Measurements from ENCODE around the gene ZMIZ2.
"Not testable (repeated sequence)": the region's sequence is repeated elsewhere in the genome, so short reads cannot be mapped to it uniquely, and the experiment has no call there.

The ZMIZ2 gene

DNA sequence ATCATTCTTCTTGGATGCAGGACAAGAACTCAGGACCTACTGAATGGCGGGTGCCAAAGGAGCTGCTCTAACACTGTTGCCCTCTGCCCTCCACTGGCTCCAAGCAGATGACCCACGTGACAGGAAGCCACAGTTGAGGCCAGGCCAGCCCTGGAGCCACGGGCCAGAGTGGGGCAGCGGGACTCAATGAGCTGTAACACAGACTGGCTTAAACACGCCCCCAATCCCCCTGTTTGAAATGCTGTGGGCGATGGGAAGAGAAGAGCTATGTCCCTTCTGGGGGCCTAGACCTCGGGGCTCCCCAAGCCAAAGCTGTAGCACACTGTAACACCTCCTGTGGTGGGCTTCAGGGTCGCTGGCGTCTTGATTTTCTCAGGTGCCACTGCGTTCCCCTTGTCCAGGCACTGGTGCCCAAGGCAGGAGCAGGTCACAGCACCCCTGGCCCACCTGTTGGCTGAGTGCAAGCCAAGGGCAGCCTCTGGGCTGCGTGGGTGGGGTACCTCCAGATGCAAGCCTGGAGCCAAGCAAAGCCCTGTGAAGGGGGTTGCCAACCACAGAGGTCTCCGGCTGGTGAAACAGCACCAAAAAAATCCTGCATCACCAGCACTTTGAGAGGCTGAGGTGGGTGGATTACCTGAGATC is 18.6 kb upstream of the ZMIZ2 start:
- no peak for TF ChIP-seq ZFX (IDR thresholded peaks at IDR 0.05; ENCODE audit: borderline replicate concordance)
- TF ChIP-seq, protein P1, sequence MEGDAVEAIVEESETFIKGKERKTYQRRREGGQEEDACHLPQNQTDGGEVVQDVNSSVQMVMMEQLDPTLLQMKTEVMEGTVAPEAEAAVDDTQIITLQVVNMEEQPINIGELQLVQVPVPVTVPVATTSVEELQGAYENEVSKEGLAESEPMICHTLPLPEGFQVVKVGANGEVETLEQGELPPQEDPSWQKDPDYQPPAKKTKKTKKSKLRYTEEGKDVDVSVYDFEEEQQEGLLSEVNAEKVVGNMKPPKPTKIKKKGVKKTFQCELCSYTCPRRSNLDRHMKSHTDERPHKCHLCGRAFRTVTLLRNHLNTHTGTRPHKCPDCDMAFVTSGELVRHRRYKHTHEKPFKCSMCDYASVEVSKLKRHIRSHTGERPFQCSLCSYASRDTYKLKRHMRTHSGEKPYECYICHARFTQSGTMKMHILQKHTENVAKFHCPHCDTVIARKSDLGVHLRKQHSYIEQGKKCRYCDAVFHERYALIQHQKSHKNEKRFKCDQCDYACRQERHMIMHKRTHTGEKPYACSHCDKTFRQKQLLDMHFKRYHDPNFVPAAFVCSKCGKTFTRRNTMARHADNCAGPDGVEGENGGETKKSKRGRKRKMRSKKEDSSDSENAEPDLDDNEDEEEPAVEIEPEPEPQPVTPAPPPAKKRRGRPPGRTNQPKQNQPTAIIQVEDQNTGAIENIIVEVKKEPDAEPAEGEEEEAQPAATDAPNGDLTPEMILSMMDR (IDR thresholded peaks at IDR 0.05) = no peak
- no peak overlapping the region for H3K27ac ChIP-seq

DNA sequence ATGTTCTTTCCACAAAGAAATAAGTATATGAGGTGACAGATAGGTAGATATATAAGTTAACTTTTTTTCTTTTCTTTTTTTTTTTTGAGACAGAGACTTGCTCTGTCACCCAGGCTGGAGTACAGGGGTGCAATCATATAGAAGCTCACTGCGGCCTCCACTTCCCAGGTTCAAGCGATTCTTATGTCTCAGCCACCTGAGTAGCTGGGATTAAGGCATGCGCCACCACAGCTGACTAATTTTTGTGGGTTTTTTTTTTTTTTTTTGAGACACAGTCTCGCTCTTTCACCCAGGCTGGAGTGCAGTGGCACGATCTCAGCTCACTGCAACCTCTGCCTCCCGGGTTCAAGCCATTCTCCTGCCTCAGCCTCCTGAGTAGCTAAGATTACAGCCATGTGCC is 15.7 kb upstream of the ZMIZ2 start:
- H3K27ac ChIP-seq = not testable (repeated sequence)

GRCh38 chr7:44733708-44734481 is 14.8 kb upstream of the ZMIZ2 start:
- TF ChIP-seq, protein P1 (IDR thresholded peaks at IDR 0.05) = no peak
- no peak for TF ChIP-seq ZFX (IDR thresholded peaks at IDR 0.05; ENCODE audit: borderline replicate concordance)
- H3K27ac ChIP-seq = no peak overlapping the region

- no peak for TF ChIP-seq ZFX (IDR thresholded peaks at IDR 0.05; ENCODE audit: borderline replicate concordance)
- TF ChIP-seq, protein P1 (IDR thresholded peaks at IDR 0.05) = no peak
- H3K27ac ChIP-seq = no peak overlapping the region
Observed at GRCh38 chr7:44735403-44736165, 13.1 kb upstream of the ZMIZ2 start.

DNA sequence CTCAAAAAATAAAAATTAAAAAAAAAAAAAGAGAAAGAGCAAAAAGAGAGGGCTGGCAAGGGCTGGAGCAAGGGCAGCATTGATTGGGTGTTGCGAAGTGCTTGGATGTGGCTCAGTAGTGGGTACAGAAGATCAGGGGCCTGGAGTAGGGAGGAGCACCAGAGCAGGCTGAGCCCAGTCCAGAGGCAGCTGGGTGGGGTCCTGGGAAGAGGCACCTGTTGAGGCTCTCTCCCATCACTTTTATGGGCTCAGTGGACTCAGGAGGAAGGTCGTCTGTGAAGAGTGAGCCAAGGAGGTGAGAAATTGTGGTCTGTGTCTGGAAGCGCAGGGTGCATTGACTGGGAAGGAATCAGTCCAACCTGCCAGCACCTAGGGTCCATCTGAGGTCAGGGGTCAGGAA is 11.8 kb upstream of the ZMIZ2 start:
- no peak overlapping the region for H3K27ac ChIP-seq

DNA sequence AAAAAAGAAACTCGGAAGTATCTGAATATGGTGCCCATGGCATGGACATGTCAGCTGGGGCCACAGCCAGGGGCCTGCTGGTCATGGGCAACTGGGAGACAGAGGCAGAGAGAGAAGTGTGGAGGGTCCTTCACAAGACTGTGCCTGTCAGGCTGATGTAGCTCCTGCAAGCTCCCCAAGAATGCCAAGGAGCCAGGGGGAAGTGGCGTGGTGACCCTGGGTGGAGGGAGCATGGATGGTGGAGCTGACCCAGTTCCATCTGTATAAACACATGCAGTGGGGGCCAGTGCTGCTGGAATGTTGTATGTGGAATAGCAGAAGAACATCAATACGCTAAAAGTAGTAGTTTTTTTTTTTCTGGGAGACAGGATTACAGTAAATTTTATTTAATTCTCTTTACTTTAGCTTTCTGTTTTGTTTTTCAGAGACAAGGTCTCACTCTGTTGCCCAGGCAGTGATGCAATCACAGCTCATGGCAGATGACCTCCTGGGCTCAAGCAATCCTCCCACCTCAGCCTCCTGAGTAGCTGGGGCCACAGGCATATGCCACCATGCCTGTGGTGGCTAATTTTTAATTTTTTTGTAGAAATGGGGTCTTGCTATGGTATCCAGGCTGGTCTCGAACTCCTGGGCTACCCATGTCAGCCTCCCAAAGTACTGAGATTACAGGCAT is 10.5 kb upstream of the ZMIZ2 start:
- no peak overlapping the region for H3K27ac ChIP-seq
- no peak for TF ChIP-seq ZFX (IDR thresholded peaks at IDR 0.05; ENCODE audit: borderline replicate concordance)
- TF ChIP-seq, protein P1 (IDR thresholded peaks at IDR 0.05) = no peak

More for the DNA sequence above, 11.8 kb upstream of the ZMIZ2 start:
- TF ChIP-seq, protein P1 (IDR thresholded peaks at IDR 0.05) = no peak
- no peak for TF ChIP-seq ZFX (IDR thresholded peaks at IDR 0.05; ENCODE audit: borderline replicate concordance)

GRCh38 chr7:44738876-44739665 is 9.6 kb upstream of the ZMIZ2 start:
- no peak overlapping the region for H3K27ac ChIP-seq
- TF ChIP-seq, protein P1 (IDR thresholded peaks at IDR 0.05) = no peak
- no peak for TF ChIP-seq ZFX (IDR thresholded peaks at IDR 0.05; ENCODE audit: borderline replicate concordance)
